GM12865 (cell line): Measurements from ENCODE around the gene NUCB2.

ENCODE experiments used
- DNase-seq: peaks from one replicate; pipeline ENCODE4 v3.0.0; 2010; ENCODE audit warnings: low read depth
- H3K4me3 ChIP-seq: 2 replicates; pipeline ENCODE4 v1.5.1; 2011; ENCODE audit warnings: mild to moderate bottlenecking, low read depth, low read length, control low read depth
- TF ChIP-seq, protein P1 (sequence below): IDR thresholded peaks from 2 replicates; pipeline ENCODE4 v1.5.1; 2011; ENCODE audit warnings: low read length, control low read depth, low read depth, inconsistent platforms; ENCODE audit not compliant: insufficient read depth; ENCODE audit errors: missing control alignments

Gene NUCB2

DNA sequence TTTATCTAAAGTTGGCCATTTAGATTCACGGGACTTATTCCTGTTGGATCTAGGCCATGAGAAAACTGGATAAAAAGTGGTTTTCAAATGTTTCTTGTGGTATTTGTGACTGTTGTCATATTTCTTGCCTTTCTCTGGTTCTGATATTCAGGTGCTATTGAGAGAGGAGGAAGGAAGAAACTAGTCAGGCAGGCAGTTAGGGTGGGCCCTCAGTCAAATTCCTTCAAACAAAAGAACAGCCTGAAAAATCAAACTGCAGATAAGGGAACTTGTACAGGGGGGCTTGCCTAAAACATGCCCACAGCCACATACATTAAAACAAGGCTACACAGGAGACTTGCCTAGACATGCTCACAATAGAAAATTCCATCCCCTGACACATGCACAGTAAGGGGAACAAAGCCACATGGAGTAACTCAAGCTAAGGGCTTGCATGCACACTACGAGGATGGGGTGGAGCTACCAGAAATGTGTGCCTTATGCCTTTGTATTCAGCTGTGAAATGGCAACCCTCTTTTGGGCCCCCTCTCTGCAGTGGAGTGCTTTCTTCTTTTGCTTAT, 93.2 kb downstream of the NUCB2 start:
- H3K4me3 ChIP-seq: no peak overlapping the region
- TF ChIP-seq, protein P1, sequence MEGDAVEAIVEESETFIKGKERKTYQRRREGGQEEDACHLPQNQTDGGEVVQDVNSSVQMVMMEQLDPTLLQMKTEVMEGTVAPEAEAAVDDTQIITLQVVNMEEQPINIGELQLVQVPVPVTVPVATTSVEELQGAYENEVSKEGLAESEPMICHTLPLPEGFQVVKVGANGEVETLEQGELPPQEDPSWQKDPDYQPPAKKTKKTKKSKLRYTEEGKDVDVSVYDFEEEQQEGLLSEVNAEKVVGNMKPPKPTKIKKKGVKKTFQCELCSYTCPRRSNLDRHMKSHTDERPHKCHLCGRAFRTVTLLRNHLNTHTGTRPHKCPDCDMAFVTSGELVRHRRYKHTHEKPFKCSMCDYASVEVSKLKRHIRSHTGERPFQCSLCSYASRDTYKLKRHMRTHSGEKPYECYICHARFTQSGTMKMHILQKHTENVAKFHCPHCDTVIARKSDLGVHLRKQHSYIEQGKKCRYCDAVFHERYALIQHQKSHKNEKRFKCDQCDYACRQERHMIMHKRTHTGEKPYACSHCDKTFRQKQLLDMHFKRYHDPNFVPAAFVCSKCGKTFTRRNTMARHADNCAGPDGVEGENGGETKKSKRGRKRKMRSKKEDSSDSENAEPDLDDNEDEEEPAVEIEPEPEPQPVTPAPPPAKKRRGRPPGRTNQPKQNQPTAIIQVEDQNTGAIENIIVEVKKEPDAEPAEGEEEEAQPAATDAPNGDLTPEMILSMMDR: no peak
- DNase-seq: no peak

DNA sequence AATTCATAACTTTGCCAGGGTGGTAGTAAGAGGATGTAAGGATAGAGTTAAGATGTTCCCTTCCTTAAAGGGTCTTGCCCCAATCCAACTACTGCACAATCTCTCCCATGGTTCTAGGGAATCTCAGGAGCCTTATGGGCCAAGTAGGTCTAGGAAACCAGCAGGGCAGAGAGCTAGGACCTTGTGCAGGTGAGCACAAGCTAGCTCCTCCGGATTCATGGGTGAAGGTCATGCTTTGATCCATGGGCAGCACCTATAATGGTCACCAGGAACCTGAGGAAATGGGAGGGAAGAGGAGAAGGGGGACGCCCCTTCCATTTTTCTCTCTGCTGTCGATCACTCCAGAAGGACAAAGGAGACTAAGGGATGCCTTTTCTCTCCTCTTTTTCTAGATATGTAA, 95.1 kb downstream of the NUCB2 start:
- no peak overlapping the region for H3K4me3 ChIP-seq
- TF ChIP-seq, protein P1: no peak
- no peak for DNase-seq

DNA sequence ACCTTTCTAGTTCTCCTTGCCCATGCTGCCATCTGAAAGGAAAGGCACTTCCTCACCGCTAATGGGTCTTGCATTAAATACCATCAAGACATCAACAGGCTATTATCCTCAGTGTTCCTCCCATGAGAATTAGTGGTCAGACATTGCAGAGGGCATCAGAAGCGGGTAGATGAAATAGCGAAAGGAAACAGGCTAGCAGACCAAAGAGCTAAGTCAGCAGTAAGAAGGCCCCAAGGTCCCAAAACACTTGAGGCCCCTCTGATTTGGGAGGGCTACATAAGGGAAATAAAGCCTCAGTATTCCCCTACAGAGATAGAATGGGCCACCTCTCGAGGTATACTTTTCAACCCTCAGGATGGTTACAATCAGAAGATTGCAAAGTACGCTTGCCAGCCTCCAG, 99.0 kb downstream of the NUCB2 start:
- H3K4me3 ChIP-seq: no peak overlapping the region
- TF ChIP-seq, protein P1: no peak
- DNase-seq: no peak

DNA sequence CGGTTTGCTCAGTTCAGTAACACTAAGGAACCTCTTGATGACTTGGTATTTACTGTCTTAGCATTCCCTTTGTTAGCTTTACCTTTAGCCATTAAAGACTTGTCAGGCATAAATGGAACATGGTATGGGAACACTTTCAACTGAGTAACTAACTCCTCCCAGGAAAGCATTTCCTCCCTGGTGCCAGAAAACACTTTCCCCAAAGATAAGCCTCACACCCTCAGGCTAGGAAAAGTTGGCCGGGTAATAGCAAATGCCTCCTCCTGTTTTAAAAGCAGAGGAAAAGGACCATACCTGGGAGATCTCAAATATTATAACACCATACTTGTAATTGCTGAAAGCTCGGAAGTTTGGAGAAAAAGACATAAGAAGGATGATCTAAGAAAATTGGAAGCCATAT, 100.0 kb downstream of the NUCB2 start:
- H3K4me3 ChIP-seq: no peak overlapping the region
- TF ChIP-seq, protein P1: no peak
- no peak for DNase-seq

DNA sequence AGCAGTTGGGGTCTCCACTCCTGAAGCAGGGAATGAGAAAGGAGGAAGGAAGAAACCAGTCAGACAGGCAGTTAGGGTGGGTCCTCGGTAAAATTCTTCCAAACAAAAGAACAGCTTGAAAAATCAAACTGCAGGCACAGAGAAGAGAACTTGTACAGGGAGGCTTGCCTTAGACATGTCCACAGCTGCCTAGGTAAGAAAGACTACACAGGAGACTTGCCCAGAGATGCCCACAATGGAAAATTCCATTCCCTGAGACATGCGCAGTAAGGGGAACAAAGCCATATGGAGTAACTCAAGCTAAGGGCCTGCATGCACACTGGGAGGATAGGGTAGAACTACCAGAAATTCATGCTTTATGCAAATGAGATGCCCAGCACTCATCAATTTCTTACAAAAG, 102.1 kb downstream of the NUCB2 start:
- TF ChIP-seq, protein P1: no peak
- H3K4me3 ChIP-seq: no peak overlapping the region
- DNase-seq: no peak

DNA sequence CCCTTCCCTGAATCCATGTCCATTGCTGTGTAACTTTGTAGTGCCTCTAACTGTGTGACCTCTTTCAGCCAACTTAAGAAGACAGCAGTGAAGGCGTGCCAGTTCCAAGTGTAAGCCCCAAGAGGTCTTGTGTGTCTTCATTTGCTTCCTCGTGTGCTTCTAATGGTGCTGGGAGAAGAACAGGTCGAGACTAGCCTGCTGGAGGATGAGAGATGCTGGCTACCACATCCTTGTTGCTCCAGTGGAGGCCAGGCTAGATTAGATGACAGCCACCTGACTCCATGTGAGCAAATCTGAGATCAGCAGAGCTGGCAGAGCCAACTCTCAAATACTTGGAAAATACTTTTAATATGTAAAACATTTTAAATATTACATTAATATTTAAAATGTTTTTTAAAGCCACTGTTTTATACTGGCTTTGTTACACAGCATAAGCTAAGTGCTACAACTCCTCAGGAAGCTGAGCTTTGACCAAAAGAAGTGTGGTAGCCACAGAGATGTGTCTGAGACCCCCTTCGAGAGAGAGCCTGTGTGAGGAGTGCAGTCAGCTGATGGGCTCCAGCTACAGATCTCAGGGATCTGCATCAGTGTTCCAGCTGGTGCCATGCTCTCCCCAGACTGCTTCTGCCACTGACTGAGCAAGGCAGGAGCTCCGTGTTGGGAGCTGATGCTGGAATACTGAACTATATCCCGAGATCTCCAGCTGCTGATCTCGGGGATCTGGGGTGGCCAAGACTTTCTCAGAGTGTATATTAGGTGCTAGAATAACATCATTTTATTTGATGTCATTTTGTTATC, 103.0 kb downstream of the NUCB2 start:
- DNase-seq: no peak
- TF ChIP-seq, protein P1: no peak

More for the DNA sequence above, 103.0 kb downstream of the NUCB2 start:
- H3K4me3 ChIP-seq: no peak overlapping the region
